ENCODE data around the gene PPP4R2.

- no peak for TF ChIP-seq CTCF (IDR thresholded peaks at IDR 0.05)
- TF ChIP-seq POLR2A (IDR thresholded peaks at IDR 0.05) = no peak
- no peak for TF ChIP-seq POLR2AphosphoS5 (IDR thresholded peaks at IDR 0.05; ENCODE audit: insufficient read depth in 1 of 2, low read depth in 1 of 2)
These were observed 13.1 kb downstream of the PPP4R2 start for GRCh38 chr3:73009750-73010149.
